ENCODE data around the gene BEAN1.
"Not testable (repeated sequence)": the region's sequence is repeated elsewhere in the genome, so short reads cannot be mapped to it uniquely, and the experiment has no call there.

BEAN1 gene

GRCh38 chr16:66486199-66486772 lies 59.2 kb downstream of the BEAN1 start:
- DNase-seq (ENCODE audit: low read depth in 2 of 2), result no peak

GRCh38 chr16:66486773-66487579 lies 59.9 kb downstream of the BEAN1 start:
- DNase-seq (ENCODE audit: low read depth in 2 of 2), result no peak

DNA sequence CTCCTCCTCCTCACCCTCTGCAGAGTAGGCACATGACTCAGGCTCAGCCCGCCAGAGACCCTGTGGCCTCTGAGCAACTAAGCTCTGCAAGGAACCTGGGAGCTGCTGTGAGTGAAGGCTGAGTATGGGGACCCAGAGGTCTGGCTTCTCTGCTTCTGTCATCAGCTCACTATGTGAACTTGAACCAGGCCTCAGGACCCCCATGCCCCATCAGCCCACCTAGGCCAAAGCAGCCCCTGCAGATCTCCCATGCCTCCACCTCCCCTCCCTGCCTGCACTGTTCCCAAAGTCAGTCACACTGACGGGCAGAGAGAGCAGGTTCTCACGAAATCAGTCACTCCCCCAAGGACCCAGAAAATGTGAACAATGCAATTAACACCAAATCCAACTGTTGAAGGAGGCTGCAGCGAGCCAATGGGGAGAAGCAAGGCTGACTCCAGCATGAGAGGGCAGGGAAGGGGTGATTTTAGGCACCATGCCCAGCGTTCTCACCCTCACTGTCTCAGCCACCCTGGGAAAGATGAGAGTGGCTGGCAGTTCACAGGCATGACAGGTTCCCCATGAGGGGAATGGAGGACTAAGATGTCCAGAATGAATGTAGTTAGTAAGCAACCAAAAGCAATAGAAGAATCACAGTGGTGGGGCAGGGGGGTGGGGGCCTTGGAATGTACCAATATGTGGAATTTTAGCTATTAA lies 60.6 kb downstream of the BEAN1 start:
- no peak for DNase-seq (ENCODE audit: low read depth in 2 of 2)

GRCh38 chr16:66488505-66488904 lies 61.4 kb downstream of the BEAN1 start:
- no peak for DNase-seq (ENCODE audit: low read depth in 2 of 2)

DNA sequence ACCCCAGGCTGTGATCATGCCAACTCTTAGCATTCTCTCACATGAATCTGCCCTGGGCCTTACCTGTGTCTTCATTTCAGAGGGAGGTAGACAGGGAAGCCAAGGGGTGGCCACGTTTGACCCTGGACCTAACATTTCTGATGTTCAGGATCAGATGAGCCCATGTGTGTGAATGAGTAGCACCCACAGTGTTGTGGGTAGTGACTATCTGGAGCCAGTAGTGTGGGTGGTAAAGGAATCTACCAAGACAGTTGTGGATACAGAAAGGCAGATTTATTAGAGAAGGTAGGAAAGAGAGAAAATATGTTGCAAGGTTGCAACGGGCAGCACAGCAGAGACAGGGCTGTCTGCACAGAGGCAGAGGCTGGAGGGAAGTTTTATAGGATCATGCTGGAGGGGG lies 62.3 kb downstream of the BEAN1 start:
- DNase-seq (ENCODE audit: low read depth in 2 of 2), result no peak

DNA sequence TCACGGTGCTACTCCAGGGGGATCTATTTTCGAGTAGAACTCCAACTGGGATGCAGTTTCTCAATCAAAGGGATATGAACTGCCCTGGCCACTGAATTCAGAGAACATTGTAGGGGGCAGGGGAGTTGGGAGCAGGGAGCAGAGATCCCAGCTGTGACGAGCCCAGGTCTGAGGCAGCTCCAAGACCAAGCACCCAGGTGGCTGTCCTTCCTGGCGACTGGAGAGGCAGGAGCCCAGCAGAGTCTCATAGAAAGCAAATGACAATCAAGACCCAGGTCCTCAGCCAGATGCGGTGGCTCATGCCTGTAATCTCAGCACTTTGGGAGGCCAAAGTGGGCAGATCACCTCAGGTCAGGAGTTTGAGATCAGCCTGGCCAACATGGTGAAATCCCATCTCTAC lies 62.7 kb downstream of the BEAN1 start:
- DNase-seq (ENCODE audit: low read depth in 2 of 2), result no peak

GRCh38 chr16:66490774-66491715 lies 64.0 kb downstream of the BEAN1 start:
- no peak for DNase-seq (ENCODE audit: low read depth in 2 of 2)

GRCh38 chr16:66491716-66492064 lies 64.6 kb downstream of the BEAN1 start:
- DNase-seq (ENCODE audit: low read depth in 2 of 2), result no peak

DNA sequence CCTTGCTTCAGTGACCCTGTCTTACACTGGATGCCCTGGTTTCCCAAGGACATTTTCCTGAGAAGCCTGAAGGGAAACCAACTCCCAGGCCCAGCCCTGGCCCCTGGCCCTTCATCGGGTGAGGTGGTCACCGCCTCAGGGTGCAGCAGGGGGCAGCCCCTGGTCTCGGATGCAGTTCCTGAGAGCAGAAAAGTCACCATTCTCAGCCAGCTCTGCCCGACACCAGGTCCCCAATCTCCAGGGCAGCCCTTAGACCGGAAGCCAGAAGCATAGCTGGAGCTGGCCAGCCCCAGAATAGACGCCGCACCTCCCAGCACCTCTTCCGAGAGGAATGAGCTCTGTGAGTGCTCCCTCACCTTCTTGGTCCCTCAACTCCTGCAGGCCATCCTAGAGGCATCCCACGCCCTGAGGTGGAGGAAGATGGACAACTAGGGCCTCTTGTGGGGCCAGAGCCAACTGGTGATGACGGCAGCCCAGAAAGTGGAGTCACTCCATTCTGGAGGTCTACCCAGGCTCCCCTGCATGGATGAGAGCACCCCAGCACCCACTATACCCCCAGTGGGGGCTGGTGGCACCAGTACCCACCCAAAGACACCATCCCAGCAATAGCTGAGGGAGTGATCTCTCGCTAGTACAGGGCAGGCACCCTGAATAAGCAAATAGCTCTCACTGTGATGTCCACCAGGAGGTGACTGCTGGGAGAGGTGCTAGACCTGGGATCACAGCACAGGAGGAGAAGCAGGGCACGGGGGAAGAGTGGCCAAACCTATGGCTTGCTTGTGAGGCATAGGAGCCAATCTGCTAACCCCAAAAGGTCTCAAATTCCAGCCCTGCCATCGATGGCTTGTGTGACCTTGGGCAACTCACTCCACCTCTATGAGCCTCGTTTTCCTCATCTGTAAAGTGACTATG lies 66.7 kb downstream of the BEAN1 start:
- DNase-seq (ENCODE audit: low read depth in 2 of 2), result no peak

- no peak for DNase-seq (ENCODE audit: low read depth in 2 of 2)
These were observed 67.8 kb downstream of the BEAN1 start for GRCh38 chr16:66494916-66495315.

GRCh38 chr16:66495440-66495839 lies 68.3 kb downstream of the BEAN1 start:
- DNase-seq (ENCODE audit: low read depth in 2 of 2), result no peak

DNA sequence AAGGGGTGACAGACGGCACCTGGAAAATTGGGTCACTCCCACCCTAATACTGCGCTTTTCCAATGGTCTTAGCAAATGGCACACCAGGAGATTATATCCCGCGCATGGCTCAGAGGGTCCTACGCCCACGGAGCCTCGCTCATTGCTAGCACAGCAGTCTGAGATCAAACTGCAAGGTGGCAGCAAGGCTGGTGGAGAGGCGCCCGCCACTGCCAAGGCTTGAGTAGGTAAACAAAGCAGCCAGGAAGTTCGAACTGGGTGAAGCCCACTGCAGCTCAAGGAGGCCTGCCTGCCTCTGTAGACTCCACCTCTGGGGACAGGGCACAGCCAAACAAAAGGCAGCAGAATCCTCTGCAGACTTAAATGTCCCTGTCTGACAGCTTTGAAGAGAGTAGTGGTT lies 69.1 kb downstream of the BEAN1 start:
- not testable (repeated sequence) for DNase-seq (ENCODE audit: low read depth in 2 of 2)

GRCh38 chr16:66497921-66498320 lies 70.8 kb downstream of the BEAN1 start:
- DNase-seq (ENCODE audit: low read depth in 2 of 2), result not testable (repeated sequence)

GRCh38 chr16:66501563-66501962 lies 74.5 kb downstream of the BEAN1 start:
- DNase-seq (ENCODE audit: low read depth in 2 of 2), result not testable (repeated sequence)

- no peak for DNase-seq (ENCODE audit: low read depth in 2 of 2)
These were observed 75.2 kb downstream of the BEAN1 start for GRCh38 chr16:66502020-66502913.

- no peak for DNase-seq (ENCODE audit: low read depth in 2 of 2)
These were observed 75.9 kb downstream of the BEAN1 start for GRCh38 chr16:66503030-66503429.

DNA sequence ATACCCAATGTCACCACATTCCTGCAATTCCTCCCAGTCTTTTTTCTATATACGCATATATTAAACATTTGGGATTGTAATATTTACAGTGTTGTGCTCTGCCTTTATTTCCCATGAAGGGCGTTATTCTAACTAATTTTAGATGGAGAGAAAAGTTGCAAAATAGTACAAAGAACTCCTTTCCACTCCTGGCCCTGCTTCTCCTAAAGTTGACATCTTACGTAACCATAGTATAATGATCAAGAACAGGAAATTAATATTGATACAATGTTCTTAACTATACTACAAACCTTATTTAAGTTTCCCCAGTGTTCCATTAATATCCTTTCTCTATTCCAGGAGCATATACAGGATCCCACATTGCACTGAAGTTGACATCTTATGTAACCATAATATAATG lies 76.5 kb downstream of the BEAN1 start:
- no peak for DNase-seq (ENCODE audit: low read depth in 2 of 2)

- no peak for DNase-seq (ENCODE audit: low read depth in 2 of 2)
These were observed 80.7 kb downstream of the BEAN1 start for GRCh38 chr16:66507731-66508239.

DNA sequence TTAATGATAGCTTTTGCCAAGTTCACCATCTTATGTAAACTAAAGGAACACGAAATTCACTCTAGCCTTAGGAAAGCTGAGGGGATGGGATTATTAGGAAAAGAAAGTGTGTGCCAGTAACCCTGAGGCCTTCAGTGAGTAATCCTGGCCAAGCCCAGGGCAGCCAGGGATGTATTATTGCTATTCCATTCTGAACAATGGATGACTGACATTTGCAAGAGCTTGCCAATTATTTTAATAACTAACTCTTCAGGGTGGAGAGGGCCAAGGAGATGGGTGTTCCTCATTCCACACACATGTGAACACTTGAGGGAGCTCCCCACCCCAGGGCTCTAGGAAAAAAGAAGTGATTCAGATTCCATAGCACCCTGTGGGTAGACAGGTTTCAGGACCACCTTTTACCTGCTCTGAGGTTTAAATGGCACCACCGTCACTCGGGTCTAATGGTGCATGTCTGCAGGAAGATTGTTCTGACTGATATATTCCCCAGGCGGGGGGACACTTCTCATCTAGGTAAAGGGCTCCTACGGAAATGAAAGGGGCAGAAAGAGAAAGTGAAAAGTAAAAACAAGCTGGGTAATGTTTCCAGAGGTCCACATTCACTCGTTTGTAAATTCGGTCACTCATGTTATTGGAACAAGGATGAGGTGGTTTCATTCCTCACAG lies 81.3 kb downstream of the BEAN1 start:
- no peak for DNase-seq (ENCODE audit: low read depth in 2 of 2)
